Measurements from ENCODE around the gene LSP1.

LSP1 gene

DNA sequence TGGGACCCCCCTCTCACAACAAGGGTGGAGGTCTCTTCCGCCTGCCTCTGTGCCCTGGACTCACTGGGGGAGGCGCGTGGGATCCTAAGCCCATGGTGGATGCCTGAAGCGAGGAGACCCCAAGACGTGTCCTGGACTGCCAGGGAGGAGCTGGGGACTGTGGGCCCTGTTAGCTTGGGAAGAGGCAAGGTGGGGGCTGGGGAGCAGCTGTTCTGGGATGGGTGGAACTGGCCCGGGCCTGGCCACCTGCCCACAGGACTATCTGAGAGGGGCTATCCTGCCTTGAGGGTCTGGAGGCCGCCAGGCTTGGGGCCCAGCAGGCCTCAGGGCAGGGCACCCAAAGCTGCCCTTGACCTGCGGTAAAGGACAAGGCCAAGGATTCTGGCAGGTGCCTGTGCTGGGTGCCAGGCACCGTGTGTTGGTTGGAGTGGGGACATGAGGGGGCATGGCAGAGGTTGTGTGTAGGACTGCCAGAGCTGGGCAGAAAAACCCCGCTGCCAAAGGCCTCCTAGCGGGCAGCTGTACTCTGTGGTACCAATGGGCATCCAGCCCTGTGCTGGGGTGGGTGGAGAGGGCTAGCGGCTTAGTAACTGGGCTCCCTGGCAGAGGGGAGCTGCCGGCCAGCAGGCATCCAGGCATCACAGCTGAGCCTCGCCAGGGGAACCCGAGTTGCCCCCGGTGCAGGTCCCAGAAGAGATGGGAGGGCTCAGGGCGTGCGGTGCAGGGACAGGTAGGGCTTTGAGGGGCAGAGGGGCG is 670 bp downstream of the LSP1 start:
- no peak overlapping the region for H3K4me3 ChIP-seq (ENCODE audit: extremely low read depth, insufficient read depth, low read length, poor library complexity, severe bottlenecking)
- 91 to 94% methylated on average over 14 to 19 of the region's 19 CpGs for WGBS, 2 experiments (ENCODE audit: insufficient coverage in 2 of 2)
- peaks cover 11% of the 10 kb centered on the region for H3K4me1 ChIP-seq (ENCODE audit: control insufficient read depth, insufficient read depth, low read length, poor library complexity, severe bottlenecking)
- no peaks in the 10 kb centered on the region for H3K36me3 ChIP-seq (ENCODE audit: control insufficient read depth, insufficient read depth, low read length)
- no peak overlapping the region for H3K27ac ChIP-seq (ENCODE audit: low read depth, low read length, severe bottlenecking)
- no peaks in the 10 kb centered on the region for H3K9me3 ChIP-seq (ENCODE audit: control insufficient read depth, low read length)

DNA sequence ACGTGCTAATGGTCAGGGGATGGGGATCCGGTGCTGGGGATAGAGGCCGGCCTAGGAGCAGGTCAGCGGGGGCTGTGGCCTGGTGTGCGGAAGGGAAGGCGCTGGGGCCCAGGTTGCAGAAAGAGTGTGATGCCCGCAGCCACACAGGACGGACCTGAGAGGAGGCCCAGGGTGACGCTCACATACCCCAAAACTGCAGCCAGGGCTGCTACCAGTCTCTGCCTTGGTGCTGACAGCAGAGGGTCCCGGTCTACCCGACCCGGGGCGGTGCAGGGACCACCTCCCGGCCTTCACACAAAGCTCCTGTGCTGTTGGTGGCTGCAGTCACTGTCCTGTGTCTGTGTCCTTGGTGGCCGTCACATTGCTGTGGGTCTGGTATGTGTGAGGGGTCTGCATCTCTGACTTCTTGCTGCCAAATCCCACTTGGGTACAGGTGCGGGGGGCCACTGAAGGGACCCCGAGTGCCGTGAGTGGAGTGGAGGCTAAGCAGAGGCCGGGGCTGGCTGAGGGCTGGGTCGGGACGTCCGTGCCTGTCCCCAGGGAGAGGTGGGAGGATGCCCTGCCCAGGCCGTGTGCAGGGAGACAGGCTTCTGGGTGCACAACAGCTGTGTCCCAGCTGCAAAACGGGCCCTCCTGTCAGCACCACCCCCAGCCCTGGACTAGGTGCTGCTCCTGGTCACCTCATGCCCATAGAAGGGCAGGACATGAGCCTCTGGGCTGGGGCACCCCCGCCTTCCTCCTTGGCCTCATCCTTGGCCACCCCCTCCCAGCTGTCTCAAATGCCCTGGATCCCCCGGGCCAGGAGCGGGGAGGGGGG is 1.5 kb downstream of the LSP1 start:
- Histone ChIP-seq H3K27ac (ENCODE audit: low read depth, low read length, severe bottlenecking) (no peak overlapping the region), H3K36me3 (ENCODE audit: control insufficient read depth, insufficient read depth, low read length) (no peaks in the 10 kb centered on the region), H3K4me3 (ENCODE audit: extremely low read depth, insufficient read depth, low read length, poor library complexity, severe bottlenecking) (no peak overlapping the region), H3K9me3 (ENCODE audit: control insufficient read depth, low read length) (no peaks in the 10 kb centered on the region), H3K4me1 (ENCODE audit: control insufficient read depth, insufficient read depth, low read length, poor library complexity, severe bottlenecking) (peaks cover 11% of the 10 kb centered on the region)
- WGBS, 2 experiments (ENCODE audit: insufficient coverage in 2 of 2), result 88 to 93% methylated on average over 13 to 25 of the region's 27 CpGs

DNA sequence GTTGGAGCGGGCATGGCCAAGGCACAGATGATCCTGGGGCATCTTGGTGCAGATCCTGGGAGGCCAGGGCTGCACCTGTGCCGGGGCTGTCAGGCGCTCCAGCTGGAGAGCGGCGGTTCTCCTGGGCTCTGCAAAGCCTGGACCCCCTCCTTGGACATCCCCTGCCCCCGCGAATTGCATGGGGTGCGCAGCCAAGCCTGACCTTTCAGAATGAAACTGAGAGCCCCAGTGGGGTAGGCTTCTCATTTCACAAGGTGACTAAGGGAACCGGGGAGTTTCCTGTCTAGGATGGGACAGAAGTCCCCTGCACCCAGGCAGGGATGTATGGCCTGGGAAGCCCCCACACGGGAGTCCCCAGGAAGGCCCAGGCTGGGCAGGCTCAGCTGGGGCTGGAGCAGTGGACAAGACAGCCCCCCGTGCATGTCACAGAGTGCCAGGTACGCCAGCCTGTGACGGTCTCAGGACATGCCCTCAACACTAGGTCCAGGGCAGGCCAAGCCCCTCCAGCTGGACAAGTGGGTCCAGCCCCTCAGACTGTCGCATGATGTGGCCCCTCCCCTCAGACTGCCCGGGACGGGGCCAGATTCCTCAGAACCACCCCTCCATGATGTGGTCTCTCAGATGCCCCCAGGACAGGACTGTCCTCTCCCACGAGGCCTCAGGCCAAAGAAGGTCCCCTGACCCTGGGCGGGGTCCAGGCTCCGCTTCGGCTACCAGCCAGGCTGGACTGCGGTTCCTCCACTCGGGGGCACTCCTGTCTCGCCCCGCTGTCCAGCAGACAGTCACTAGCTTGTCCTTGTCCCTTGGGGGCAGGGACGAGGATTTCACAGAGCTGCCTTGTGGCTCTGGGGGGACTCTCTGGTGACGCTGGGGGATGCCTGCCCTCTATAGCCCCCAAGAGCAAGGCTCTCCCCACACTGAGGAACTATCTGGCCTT is 2.3 kb downstream of the LSP1 start:
- H3K4me3 ChIP-seq (ENCODE audit: extremely low read depth, insufficient read depth, low read length, poor library complexity, severe bottlenecking), result no peak overlapping the region
- H3K36me3 ChIP-seq (ENCODE audit: control insufficient read depth, insufficient read depth, low read length), result no peaks in the 10 kb centered on the region
- peaks cover 11% of the 10 kb centered on the region for H3K4me1 ChIP-seq (ENCODE audit: control insufficient read depth, insufficient read depth, low read length, poor library complexity, severe bottlenecking)
- H3K27ac ChIP-seq (ENCODE audit: low read depth, low read length, severe bottlenecking), result no peak overlapping the region
- WGBS, 2 experiments (ENCODE audit: insufficient coverage in 2 of 2), result 80 to 83% methylated on average over 22 to 26 of the region's 26 CpGs
- no peaks in the 10 kb centered on the region for H3K9me3 ChIP-seq (ENCODE audit: control insufficient read depth, low read length)

DNA sequence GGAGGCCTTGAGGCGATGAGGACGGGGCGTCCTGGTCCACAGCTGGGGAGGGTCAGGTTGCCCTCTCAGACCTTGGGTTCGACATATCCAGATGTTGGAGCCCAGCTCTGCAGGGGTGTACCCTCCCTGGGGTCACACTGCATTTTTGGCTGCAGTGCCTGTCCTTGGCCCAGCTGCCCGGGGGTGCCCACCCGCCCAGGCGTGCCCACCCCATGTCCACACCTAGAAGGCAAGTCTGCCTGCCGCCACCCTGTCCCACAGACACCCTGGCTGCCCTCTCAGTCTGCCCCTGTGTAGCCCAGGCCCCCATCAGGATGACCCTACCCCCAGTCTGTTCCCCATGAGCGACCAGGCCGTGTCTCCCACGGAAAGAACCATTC is 3.0 kb downstream of the LSP1 start:
- H3K36me3 ChIP-seq (ENCODE audit: control insufficient read depth, insufficient read depth, low read length), result no peaks in the 10 kb centered on the region
- H3K4me1 ChIP-seq (ENCODE audit: control insufficient read depth, insufficient read depth, low read length, poor library complexity, severe bottlenecking), result peaks cover 11% of the 10 kb centered on the region
- H3K27ac ChIP-seq (ENCODE audit: low read depth, low read length, severe bottlenecking), result no peak overlapping the region
- WGBS, 2 experiments (ENCODE audit: insufficient coverage in 2 of 2), result 91 to 92% methylated on average over 8 to 11 of the region's 11 CpGs
- no peaks in the 10 kb centered on the region for H3K9me3 ChIP-seq (ENCODE audit: control insufficient read depth, low read length)
- no peak overlapping the region for H3K4me3 ChIP-seq (ENCODE audit: extremely low read depth, insufficient read depth, low read length, poor library complexity, severe bottlenecking)

DNA sequence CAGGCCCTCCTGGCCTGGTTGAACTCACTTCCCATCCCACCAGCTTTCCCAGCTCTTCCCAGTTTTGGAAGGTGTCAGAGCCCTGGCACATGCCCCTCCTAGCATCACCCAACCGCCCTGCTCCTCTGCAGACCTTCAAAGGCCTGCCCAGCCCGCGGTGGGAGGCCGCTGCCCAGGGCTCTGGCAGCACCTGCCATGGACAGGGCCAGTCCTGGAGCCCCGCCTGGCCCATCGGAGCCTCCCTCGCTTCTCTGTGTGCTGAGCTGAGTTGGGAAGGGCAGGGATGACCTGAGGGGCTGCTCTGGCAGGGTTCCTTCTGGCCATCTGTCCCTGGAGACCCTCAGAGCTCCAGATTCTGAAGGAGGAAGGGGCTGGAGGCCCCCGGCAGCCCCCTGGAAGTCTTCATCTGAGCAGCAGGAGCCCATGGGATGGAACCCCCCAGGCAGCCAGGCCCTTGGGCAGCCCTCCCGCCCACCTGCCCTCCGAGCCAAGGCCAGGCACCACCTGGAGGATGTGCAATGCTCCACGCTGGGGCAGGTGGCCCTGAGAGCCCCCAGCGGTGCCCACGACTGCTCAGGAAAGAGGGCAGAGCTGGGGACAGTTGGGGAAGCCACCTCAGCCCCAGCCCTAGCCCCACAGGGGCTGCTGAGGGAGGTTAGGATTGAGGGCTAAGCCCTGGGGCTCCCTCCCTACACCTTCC is 3.6 kb downstream of the LSP1 start:
- Histone ChIP-seq H3K36me3 (ENCODE audit: control insufficient read depth, insufficient read depth, low read length) (no peaks in the 10 kb centered on the region), H3K9me3 (ENCODE audit: control insufficient read depth, low read length) (no peaks in the 10 kb centered on the region), H3K27ac (ENCODE audit: low read depth, low read length, severe bottlenecking) (no peak overlapping the region), H3K4me1 (ENCODE audit: control insufficient read depth, insufficient read depth, low read length, poor library complexity, severe bottlenecking) (peaks cover 11% of the 10 kb centered on the region), H3K4me3 (ENCODE audit: extremely low read depth, insufficient read depth, low read length, poor library complexity, severe bottlenecking) (no peak overlapping the region)
- 94 to 95% methylated on average over 10 to 13 of the region's 13 CpGs for WGBS, 2 experiments (ENCODE audit: insufficient coverage in 2 of 2)

DNA sequence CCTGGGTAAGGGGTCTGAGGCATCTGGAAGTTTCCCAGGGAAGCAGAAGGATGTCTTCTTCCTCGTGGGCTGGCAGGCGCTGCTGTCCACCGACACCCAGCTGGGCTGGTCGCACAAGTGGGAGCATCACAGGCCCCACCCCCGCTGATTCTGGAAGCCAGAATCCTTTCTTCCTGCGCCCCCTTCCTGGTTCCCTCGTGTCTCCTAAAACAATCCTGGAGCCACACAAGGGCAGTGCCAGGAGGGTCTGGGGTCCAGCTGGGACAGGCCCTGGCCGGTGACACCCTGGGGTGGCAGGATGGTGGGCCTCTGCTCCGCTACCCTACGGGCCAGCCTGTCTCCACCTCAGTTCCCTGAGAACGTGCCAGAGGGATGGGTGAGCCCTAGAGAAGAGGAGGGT is 4.2 kb downstream of the LSP1 start:
- 83 to 89% methylated on average over 7 to 8 of the region's 11 CpGs for WGBS, 2 experiments (ENCODE audit: insufficient coverage in 2 of 2)
- Histone ChIP-seq H3K9me3 (ENCODE audit: control insufficient read depth, low read length) (no peaks in the 10 kb centered on the region), H3K36me3 (ENCODE audit: control insufficient read depth, insufficient read depth, low read length) (no peaks in the 10 kb centered on the region), H3K27ac (ENCODE audit: low read depth, low read length, severe bottlenecking) (no peak overlapping the region), H3K4me3 (ENCODE audit: extremely low read depth, insufficient read depth, low read length, poor library complexity, severe bottlenecking) (no peak overlapping the region), H3K4me1 (ENCODE audit: control insufficient read depth, insufficient read depth, low read length, poor library complexity, severe bottlenecking) (peaks cover 11% of the 10 kb centered on the region)

DNA sequence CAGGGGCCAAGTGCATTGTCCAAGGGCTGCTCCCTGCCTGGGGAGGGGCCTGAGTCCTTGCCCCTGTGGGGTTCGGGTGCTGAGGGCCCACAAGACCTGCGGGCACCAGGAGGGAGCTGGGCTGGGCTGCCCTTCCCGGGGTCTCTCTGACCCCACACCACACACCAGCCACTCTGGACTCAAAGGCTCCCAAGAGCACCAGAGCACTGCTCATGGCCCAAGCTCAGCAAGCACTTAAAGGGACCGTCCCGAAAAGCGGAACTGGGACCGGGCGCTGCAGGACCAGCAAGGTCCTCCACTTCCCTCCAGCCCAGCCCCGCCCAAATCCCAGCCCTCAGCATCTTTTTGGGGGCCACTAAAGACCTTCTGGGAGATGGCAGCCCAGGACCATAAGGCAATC is 5.3 kb downstream of the LSP1 start:
- WGBS, 2 experiments (ENCODE audit: insufficient coverage in 2 of 2), result 91 to 96% methylated on average over 6 to 7 of the region's 9 CpGs
- H3K27ac ChIP-seq (ENCODE audit: low read depth, low read length, severe bottlenecking), result no peak overlapping the region
- H3K4me3 ChIP-seq (ENCODE audit: extremely low read depth, insufficient read depth, low read length, poor library complexity, severe bottlenecking), result no peak overlapping the region
- peaks cover 17% of the 10 kb centered on the region for H3K4me1 ChIP-seq (ENCODE audit: control insufficient read depth, insufficient read depth, low read length, poor library complexity, severe bottlenecking)
- H3K36me3 ChIP-seq (ENCODE audit: control insufficient read depth, insufficient read depth, low read length), result no peaks in the 10 kb centered on the region
- no peaks in the 10 kb centered on the region for H3K9me3 ChIP-seq (ENCODE audit: control insufficient read depth, low read length)

DNA sequence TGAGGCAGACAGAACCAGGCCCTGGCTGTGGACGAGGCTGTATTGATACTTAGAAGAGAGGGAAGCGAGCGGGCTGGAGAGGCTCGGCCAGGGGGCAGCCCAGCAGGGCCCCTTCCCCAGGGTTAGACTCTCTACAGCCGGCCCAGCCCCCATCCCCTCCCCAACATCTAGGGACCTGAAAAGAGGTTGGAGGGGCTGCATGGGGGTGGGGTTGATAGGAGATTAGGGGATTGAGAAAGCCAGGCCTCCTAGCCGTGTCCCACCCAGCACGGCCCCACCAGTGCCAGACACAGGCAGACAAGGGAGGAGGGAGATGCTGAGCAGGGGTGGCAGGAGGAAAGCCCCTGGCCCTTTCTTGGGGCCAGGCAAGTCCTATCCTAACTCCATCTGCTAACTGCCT is 5.7 kb downstream of the LSP1 start:
- 90% methylated on average over 3 of the region's 7 CpGs; no CpG with 5 or more reads in 1 of the 2 experiments for WGBS, 2 experiments (ENCODE audit: insufficient coverage in 2 of 2)

DNA sequence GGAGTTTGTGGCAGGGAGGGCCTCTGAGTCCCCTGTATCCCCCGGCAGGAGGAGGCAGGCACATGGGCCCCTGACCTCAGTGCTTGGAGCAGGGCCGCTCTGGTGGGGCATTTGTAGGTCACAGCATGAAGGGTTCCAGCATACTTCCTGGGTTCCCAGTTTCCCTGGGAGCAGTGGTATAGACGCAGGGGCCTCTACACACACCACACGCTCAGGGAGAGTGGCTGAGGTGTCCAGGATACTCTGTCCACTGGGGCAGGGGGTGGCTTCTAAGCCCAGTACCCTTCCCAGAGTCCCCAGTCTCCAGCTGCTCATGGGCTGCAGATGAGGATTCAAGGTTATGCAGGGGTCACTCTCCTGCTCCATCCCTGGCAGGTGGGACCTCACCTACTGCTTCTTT is 6.1 kb downstream of the LSP1 start:
- Histone ChIP-seq H3K27ac (ENCODE audit: low read depth, low read length, severe bottlenecking) (no peak overlapping the region), H3K4me3 (ENCODE audit: extremely low read depth, insufficient read depth, low read length, poor library complexity, severe bottlenecking) (no peak overlapping the region), H3K4me1 (ENCODE audit: control insufficient read depth, insufficient read depth, low read length, poor library complexity, severe bottlenecking) (peaks cover 23% of the 10 kb centered on the region), H3K9me3 (ENCODE audit: control insufficient read depth, low read length) (no peaks in the 10 kb centered on the region), H3K36me3 (ENCODE audit: control insufficient read depth, insufficient read depth, low read length) (no peaks in the 10 kb centered on the region)
- 87 to 100% methylated on average over 2 to 4 of the region's 4 CpGs for WGBS, 2 experiments (ENCODE audit: insufficient coverage in 2 of 2)

More for the DNA sequence above, 5.7 kb downstream of the LSP1 start:
- Histone ChIP-seq H3K4me3 (ENCODE audit: extremely low read depth, insufficient read depth, low read length, poor library complexity, severe bottlenecking) (no peak overlapping the region), H3K4me1 (ENCODE audit: control insufficient read depth, insufficient read depth, low read length, poor library complexity, severe bottlenecking) (peaks cover 19% of the 10 kb centered on the region), H3K36me3 (ENCODE audit: control insufficient read depth, insufficient read depth, low read length) (no peaks in the 10 kb centered on the region), H3K9me3 (ENCODE audit: control insufficient read depth, low read length) (no peaks in the 10 kb centered on the region), H3K27ac (ENCODE audit: low read depth, low read length, severe bottlenecking) (no peak overlapping the region)

DNA sequence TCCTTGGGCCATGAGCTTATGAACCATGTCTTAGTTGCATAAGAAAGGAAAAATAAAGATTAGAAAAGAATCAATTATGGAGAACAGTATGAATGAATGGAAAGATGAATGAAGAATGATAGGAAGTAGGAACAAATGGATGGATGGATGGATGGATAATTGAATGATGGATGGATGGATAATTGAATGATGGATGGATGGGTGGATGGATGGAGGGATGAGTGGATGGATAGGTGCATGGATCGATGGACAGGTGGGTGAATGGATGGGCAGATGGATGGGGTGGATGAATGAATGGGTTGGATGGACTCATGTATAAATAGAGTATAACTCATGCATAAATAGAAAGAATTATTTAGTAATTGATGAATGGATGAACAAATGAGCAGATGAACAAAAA is 7.2 kb downstream of the LSP1 start:
- Histone ChIP-seq H3K36me3 (ENCODE audit: control insufficient read depth, insufficient read depth, low read length) (no peaks in the 10 kb centered on the region), H3K4me1 (ENCODE audit: control insufficient read depth, insufficient read depth, low read length, poor library complexity, severe bottlenecking) (peaks cover 34% of the 10 kb centered on the region), H3K4me3 (ENCODE audit: extremely low read depth, insufficient read depth, low read length, poor library complexity, severe bottlenecking) (no peak overlapping the region), H3K9me3 (ENCODE audit: control insufficient read depth, low read length) (no peaks in the 10 kb centered on the region), H3K27ac (ENCODE audit: low read depth, low read length, severe bottlenecking) (no peak overlapping the region)
- WGBS, 2 experiments (ENCODE audit: insufficient coverage in 2 of 2), result 89% methylated on average over 1 of the region's 1 CpG; no CpG with 5 or more reads in 1 of the 2 experiments

Measured in mesodermal cell (in vitro differentiated cells).